GM21526 (cell line): ENCODE results near the gene AKAP1.

Experiments
- ATAC-seq: cut with Tn5 transposase; IDR thresholded peaks from one replicate; pipeline ENCODE4 v1.9.1; 2021; ENCODE audit warnings: moderate library complexity; ENCODE audit not compliant: unreplicated experiment, low FRiP score

Gene AKAP1

GRCh38 chr17:57073626-57074025 is 11.4 kb upstream of the AKAP1 start:
- no peak for ATAC-seq

GRCh38 chr17:57075193-57075592 is 9.9 kb upstream of the AKAP1 start:
- ATAC-seq, result no peak

GRCh38 chr17:57075785-57076184 is 9.3 kb upstream of the AKAP1 start:
- no peak for ATAC-seq

DNA sequence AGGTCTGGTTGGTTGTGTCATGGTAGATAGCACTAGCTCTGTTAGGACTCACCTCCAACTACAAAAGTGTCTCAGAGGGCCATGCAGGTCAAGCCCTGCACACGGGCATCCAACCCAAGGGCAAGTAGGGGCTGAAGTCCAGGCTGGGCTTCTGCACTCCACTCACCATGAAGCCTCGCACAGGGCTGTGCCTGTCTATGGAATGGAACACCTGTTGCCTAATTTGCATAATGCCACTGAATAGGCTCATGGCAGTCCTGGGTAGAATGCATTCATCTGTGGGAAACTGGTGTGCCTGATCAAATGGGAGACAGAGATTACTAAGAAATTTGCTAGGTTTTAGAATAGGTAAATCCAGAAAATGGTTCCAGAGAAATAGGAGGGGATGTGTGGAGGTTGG is 8.0 kb upstream of the AKAP1 start:
- no peak for ATAC-seq

DNA sequence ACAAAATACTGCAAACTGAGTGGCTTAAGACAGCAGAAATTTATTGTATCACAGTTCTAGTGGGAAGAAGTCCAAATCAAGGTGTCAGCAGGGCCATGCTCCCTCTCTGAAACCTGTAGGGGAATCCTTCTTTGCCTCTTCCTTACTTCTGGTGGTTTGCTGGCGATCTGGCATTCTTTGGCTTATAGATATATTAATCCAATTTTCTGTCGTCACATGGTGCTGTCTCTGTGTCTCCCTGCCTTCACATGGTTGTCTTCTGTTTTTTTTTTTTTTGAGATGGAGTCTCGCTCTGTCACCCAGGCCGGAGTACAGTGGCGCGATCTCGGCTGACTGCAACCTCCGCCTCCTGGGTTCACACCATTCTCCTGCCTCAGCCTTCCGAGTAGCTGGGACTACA is 6.8 kb upstream of the AKAP1 start:
- no peak for ATAC-seq

- ATAC-seq, result no peak
Observed at GRCh38 chr17:57080718-57081117, 4.3 kb upstream of the AKAP1 start.

DNA sequence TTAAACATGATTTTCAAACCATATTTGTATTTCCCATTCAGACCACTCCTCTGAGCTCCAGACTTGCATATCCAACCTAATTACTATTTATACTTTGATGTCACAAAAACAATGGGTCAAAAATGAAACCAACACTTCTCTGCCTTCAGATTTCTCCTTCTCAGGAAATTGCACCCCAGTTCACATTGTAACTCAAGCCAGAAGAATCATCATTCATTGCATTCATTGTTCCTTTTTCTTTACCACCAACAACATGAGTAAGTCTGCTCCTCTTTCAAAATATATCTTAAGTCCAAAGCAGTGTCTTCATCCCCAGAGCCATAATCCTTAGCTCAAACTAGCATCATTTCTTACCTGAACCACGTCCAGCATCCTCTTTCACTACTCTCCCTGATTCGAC is 2.6 kb upstream of the AKAP1 start:
- ATAC-seq, result no peak

GRCh38 chr17:57084361-57084801 is 665 bp upstream of the AKAP1 start:
- ATAC-seq, result no peak

- peak; percentile 25 for ATAC-seq
Observed at GRCh38 chr17:57085448-57086068, 512 bp downstream of the AKAP1 start.

DNA sequence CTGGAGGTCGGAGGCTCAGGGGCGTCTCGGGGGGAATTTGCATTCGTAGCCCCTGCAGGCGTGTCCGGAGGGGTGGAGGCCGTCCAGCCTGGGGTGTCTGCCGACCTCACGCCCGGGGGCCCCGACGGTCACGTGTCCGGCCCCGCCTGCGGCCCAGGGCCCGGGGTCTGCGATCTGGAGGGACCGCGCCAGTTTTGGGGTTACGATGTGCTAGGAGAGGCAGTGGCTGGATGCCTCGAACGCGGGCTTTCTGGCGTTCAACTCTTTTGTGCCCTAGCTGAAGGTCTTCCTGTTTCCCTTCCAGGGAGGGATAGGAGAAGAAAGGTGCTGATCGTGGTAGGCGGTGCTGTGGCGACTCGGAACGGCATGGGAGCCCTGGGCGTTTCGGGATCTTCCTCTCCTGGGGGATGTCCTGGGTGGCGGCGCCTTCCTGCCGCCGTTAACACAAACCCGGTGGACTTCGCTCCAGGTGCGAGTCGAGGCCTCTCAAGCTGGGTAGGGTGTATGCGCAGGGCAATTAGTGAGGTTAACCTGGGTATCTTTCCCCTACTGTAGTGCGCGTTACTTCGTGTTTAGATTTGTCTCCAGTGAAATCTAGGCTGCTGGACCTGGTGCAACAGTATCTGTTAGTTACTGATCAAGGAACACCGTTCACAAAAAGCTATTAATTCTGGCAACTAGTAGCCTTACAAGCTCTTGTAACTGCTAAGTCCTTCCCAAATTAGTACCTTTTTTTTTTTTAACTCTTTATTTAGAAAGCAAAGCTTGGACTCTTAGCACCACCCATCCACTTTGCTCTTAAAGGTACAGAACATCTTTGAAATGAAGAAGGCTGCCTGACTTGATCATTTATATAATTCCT is 1.3 kb downstream of the AKAP1 start:
- ATAC-seq, result peak; percentile 0

GRCh38 chr17:57088298-57088697 is 3.3 kb downstream of the AKAP1 start:
- no peak for ATAC-seq

- no peak for ATAC-seq
Observed at GRCh38 chr17:57089391-57089790, 4.3 kb downstream of the AKAP1 start.

GRCh38 chr17:57090560-57091185 is 5.6 kb downstream of the AKAP1 start:
- no peak for ATAC-seq

- ATAC-seq, result no peak
Observed at GRCh38 chr17:57091186-57091618, 6.2 kb downstream of the AKAP1 start.

DNA sequence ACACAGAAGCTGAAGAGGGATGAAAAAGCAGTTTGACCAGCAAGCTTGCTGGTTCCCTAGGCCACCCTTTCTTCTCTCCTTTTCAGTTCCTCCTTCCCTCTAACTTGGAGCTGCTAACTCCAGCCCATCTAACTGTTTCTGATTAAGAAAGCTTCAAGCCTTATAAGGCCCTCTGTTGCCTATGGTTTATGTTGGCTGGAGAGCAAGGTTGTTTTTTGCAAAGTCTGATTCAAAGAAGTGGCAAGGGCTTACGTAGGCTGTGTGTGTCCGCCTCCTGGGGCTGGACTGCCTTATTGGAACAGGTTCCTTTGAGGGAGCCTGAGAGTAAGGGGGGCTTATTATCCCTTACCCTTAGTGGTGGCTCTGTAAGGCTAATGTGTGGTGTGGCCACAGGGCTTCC is 7.1 kb downstream of the AKAP1 start:
- ATAC-seq, result no peak

DNA sequence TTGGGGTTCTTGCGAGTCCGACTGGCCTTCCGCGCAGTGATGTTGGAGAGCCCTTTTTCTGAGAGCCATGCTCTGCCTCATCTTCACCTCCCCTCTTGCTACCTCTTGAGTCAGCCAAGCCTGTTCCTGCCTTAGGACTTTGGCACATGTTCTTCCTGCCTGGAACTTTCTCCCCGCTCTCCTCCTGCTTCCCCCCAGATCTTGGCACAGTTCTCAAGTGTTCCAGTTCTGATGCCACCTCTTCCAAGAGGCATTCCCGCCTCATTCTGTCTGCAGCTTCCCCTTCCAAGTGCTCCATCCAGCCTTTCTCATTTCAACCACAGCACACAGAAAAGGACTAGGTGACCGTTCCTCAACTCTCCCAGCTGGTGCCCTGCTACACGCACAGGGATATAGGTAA is 7.7 kb downstream of the AKAP1 start:
- no peak for ATAC-seq

DNA sequence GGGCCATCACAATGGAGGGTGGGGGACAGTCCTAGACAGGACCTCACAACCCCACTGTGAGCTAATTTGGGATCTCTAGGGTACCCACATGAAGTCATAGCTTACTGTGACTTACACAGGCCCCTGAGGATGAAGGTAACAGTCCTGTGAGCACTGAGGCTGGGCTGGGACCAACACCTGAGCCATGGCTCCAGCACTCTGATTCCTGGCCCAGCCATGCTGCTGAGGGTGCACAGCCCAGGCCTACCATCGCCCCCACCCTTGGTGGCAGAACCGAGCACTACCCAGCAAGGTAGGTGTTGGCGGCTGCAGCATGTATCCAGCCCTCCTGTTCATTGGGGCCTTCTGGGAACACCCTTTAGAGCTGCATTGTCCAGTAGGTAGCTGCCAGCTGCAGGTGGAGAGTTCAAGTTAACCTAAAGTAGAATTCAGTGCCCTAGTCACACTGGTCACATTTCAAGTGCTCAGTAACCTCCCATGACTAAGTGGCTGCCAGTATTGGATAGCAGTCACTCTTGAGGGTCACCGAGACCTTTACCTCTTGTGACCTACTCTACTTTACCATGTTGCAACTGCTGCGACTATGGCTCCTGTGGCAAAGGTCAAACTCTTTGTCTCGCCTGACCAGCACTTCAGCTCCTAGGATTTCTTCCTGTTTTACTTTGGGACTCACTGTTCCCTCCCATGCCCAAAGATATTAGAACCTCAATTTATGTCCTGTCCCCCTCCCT is 11.6 kb downstream of the AKAP1 start:
- ATAC-seq, result no peak

- ATAC-seq, result no peak
Observed at GRCh38 chr17:57097832-57098421, 12.9 kb downstream of the AKAP1 start.

- ATAC-seq, result peak; percentile 72
Observed at GRCh38 chr17:57099165-57099564, 14.1 kb downstream of the AKAP1 start.

- no peak for ATAC-seq
Observed at GRCh38 chr17:57102122-57102521, 17.1 kb downstream of the AKAP1 start.
